Vagina (tissue), 2 donors: ENCODE results near the gene STAU1.

Source experiments
- POLR2A ChIP-seq, 2 donors: fragments of 450-650 bp; IDR thresholded peaks; one replicate each; pipeline ENCODE4 v1.6.1; 2017; ENCODE audit warnings: antibody characterized with exemption in 2 of 2, mild to moderate bottlenecking in 2 of 2, moderate library complexity in 2 of 2
- TF ChIP-seq, protein P1 (sequence below), 3 experiments: fragments of 450-650 bp in 2 of 3; fragments of 200-600 bp in 1 of 3; sonication (generic) in 1 of 3; IDR thresholded peaks; one replicate each; pipeline ENCODE4 v1.5.1; 2017 to 2019; ENCODE audit warnings: antibody characterized with exemption in 3 of 3, mild to moderate bottlenecking in 2 of 3, moderate library complexity in 2 of 3

- no peak for TF ChIP-seq POLR2A (IDR thresholded peaks at IDR 0.05)
- TF ChIP-seq, protein P1, sequence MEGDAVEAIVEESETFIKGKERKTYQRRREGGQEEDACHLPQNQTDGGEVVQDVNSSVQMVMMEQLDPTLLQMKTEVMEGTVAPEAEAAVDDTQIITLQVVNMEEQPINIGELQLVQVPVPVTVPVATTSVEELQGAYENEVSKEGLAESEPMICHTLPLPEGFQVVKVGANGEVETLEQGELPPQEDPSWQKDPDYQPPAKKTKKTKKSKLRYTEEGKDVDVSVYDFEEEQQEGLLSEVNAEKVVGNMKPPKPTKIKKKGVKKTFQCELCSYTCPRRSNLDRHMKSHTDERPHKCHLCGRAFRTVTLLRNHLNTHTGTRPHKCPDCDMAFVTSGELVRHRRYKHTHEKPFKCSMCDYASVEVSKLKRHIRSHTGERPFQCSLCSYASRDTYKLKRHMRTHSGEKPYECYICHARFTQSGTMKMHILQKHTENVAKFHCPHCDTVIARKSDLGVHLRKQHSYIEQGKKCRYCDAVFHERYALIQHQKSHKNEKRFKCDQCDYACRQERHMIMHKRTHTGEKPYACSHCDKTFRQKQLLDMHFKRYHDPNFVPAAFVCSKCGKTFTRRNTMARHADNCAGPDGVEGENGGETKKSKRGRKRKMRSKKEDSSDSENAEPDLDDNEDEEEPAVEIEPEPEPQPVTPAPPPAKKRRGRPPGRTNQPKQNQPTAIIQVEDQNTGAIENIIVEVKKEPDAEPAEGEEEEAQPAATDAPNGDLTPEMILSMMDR (IDR thresholded peaks at IDR 0.05) = no peak
Measured at GRCh38 chr20:49148601-49149000, 39.5 kb downstream of the STAU1 start.
